ENCODE data around the gene SKAP1.

The SKAP1 gene

DNA sequence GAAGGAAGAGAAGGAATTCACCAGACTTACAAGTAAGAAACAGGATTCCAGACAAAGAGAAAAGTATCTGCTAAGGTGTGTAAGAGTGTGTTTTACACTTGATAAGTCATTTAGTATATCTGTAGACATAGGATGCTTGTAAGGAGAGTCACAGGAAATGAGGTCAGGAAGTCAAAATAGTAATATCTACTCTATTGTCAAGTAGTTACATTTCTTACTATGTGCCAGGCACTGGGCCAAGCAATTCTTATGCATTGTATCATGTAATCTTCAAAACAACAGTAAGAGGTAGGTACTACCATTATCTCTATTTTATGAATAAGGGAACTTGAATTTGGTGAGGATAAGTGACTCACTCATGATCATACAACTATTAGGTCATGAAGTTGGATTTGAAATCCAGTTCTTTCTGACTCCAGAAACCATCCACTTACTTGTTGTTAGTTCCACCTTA lies 193.3 kb downstream of the SKAP1 start:
- no peaks in the 10 kb centered on the region for H3F3A ChIP-seq (ENCODE audit: low read depth)
- no peak for TF ChIP-seq CTCF (conservative IDR thresholded peaks at IDR 0.05; ENCODE audit: low read length)
- no peak for TF ChIP-seq EZH2phosphoT487 (IDR thresholded peaks at IDR 0.05; ENCODE audit: borderline replicate concordance)
- H3K4me2 ChIP-seq (ENCODE audit: low read depth, low read length, poor library complexity, severe bottlenecking): no peak overlapping the region
- no peak overlapping the region for H3K4me3 ChIP-seq (ENCODE audit: low read length, poor library complexity, severe bottlenecking)
- no peaks in the 10 kb centered on the region for H3K79me2 ChIP-seq (ENCODE audit: insufficient read depth, low read length)
- no peaks in the 10 kb centered on the region for H3K9me2 ChIP-seq (replicated peaks; ENCODE audit: low read depth, low read length)
- no peaks in the 10 kb centered on the region for H4K20me1 ChIP-seq (ENCODE audit: insufficient read depth, low read length, poor library complexity, severe bottlenecking)
- H3K36me3 ChIP-seq (ENCODE audit: insufficient read depth, low read length): no peaks in the 10 kb centered on the region
- no peaks in the 10 kb centered on the region for H3K9me3 ChIP-seq (ENCODE audit: insufficient read depth, low read depth, low read length)
- H3K9ac ChIP-seq (ENCODE audit: low read depth, low read length, poor library complexity, severe bottlenecking): no peak overlapping the region
- peaks cover 43% of the 10 kb centered on the region for H3K4me1 ChIP-seq (ENCODE audit: insufficient read depth, low read length, poor library complexity, severe bottlenecking)
- H2AFZ ChIP-seq (ENCODE audit: low read length): no peak overlapping the region
- no peaks in the 10 kb centered on the region for H3K27me3 ChIP-seq (ENCODE audit: insufficient read depth, low read length, poor library complexity, severe bottlenecking)

DNA sequence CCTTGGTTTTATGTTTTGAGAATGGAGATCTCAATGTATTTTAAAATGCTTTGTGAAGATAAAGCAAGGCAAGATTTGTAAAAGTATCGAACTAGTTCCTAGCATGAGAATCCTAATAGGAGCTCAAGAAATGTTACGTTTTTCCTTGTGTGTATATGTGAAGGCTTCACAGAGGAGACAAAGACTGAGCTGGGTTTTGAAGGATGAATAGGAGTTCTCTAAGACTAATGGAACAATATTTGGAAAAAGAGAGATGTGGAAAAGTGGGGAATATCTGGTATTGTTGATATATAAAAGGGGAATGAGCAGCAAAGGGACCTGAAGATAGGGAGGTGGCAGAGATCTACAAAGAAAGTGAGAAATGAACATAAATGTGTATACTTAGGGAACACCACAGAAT lies 195.1 kb downstream of the SKAP1 start:
- no peak overlapping the region for H3K9ac ChIP-seq (ENCODE audit: low read depth, low read length, poor library complexity, severe bottlenecking)
- no peak overlapping the region for H3K4me3 ChIP-seq (ENCODE audit: low read length, poor library complexity, severe bottlenecking)
- H3F3A ChIP-seq (ENCODE audit: low read depth): no peaks in the 10 kb centered on the region
- no peaks in the 10 kb centered on the region for H3K9me2 ChIP-seq (replicated peaks; ENCODE audit: low read depth, low read length)
- H3K9me3 ChIP-seq (ENCODE audit: insufficient read depth, low read depth, low read length): no peaks in the 10 kb centered on the region
- no peaks in the 10 kb centered on the region for H3K36me3 ChIP-seq (ENCODE audit: insufficient read depth, low read length)
- TF ChIP-seq CTCF (conservative IDR thresholded peaks at IDR 0.05; ENCODE audit: low read length): no peak
- no peak for TF ChIP-seq EZH2phosphoT487 (IDR thresholded peaks at IDR 0.05; ENCODE audit: borderline replicate concordance)
- H3K4me1 ChIP-seq (ENCODE audit: insufficient read depth, low read length, poor library complexity, severe bottlenecking): peaks cover 25% of the 10 kb centered on the region
- no peaks in the 10 kb centered on the region for H4K20me1 ChIP-seq (ENCODE audit: insufficient read depth, low read length, poor library complexity, severe bottlenecking)
- no peaks in the 10 kb centered on the region for H3K79me2 ChIP-seq (ENCODE audit: insufficient read depth, low read length)
- peak overlapping the region; percentile 44; the same call in 1 of the 2 replicates for H2AFZ ChIP-seq (ENCODE audit: low read length)
- no peak overlapping the region for H3K4me2 ChIP-seq (ENCODE audit: low read depth, low read length, poor library complexity, severe bottlenecking)
- no peaks in the 10 kb centered on the region for H3K27me3 ChIP-seq (ENCODE audit: insufficient read depth, low read length, poor library complexity, severe bottlenecking)

GRCh38 chr17:48231995-48232959 lies 197.7 kb downstream of the SKAP1 start:
- H3K9ac ChIP-seq (ENCODE audit: low read depth, low read length, poor library complexity, severe bottlenecking): no peak overlapping the region

More at GRCh38 chr17:48231995-48232959, 197.7 kb downstream of the SKAP1 start:
- H3K4me2 ChIP-seq (ENCODE audit: low read depth, low read length, poor library complexity, severe bottlenecking): no peak overlapping the region
- no peaks in the 10 kb centered on the region for H3K27me3 ChIP-seq (ENCODE audit: insufficient read depth, low read length, poor library complexity, severe bottlenecking)
- H2AFZ ChIP-seq (ENCODE audit: low read length): no peak overlapping the region
- TF ChIP-seq EZH2phosphoT487 (IDR thresholded peaks at IDR 0.05; ENCODE audit: borderline replicate concordance) (no peak), CTCF (conservative IDR thresholded peaks at IDR 0.05; ENCODE audit: low read length) (no peak)
- H3F3A ChIP-seq (ENCODE audit: low read depth): no peaks in the 10 kb centered on the region
- H3K79me2 ChIP-seq (ENCODE audit: insufficient read depth, low read length): no peaks in the 10 kb centered on the region
- peaks cover 12% of the 10 kb centered on the region for H3K4me1 ChIP-seq (ENCODE audit: insufficient read depth, low read length, poor library complexity, severe bottlenecking)
- H3K9me2 ChIP-seq (replicated peaks; ENCODE audit: low read depth, low read length): no peaks in the 10 kb centered on the region
- H3K36me3 ChIP-seq (ENCODE audit: insufficient read depth, low read length): no peaks in the 10 kb centered on the region
- no peaks in the 10 kb centered on the region for H3K9me3 ChIP-seq (ENCODE audit: insufficient read depth, low read depth, low read length)
- no peak overlapping the region for H3K4me3 ChIP-seq (ENCODE audit: low read length, poor library complexity, severe bottlenecking)
- H4K20me1 ChIP-seq (ENCODE audit: insufficient read depth, low read length, poor library complexity, severe bottlenecking): no peaks in the 10 kb centered on the region
